ENCODE measurements around the gene RXRA.

- TF ChIP-seq CTCF (IDR thresholded peaks at IDR 0.05) = no peak
- TF ChIP-seq POLR2A (IDR thresholded peaks at IDR 0.05) = no peak
Measured at GRCh38 chr9:134304690-134305089, 21.6 kb upstream of the RXRA start.

Data from vagina (tissue), 2 donors.